IPS-NIHi11 (cell line): ENCODE data around the gene ULK3.
A peak's percentile ranks its signal among the peaks of the same experiment; 100 is the strongest.
"Not testable (repeated sequence)": the region's sequence is repeated elsewhere in the genome, so short reads cannot be mapped to it uniquely, and the experiment has no call there.

Source experiments
- DNase-seq: peaks from one replicate; pipeline ENCODE4 v3.0.0; 2012; ENCODE audit warnings: mixed read lengths, low spot score

The ULK3 gene

GRCh38 chr15:74842581-74843444 is at the start of gene ULK3:
ULK3 (minus strand) TSS chr15:74843156; CDS start chr15:74843105, 51 bp downstream.
- DNase-seq: peak; percentile 98

GRCh38 chr15:74892313-74892712 is 49.4 kb upstream of the ULK3 start:
- DNase-seq: no peak

GRCh38 chr15:74891469-74891868 is 48.5 kb upstream of the ULK3 start:
- DNase-seq: no peak

GRCh38 chr15:74890665-74890960 is 47.7 kb upstream of the ULK3 start:
- DNase-seq: no peak

GRCh38 chr15:74889883-74890664 is 47.1 kb upstream of the ULK3 start, which contains the start of gene MPI:
MPI (plus strand) TSS chr15:74890042; CDS start chr15:74890074, 32 bp downstream.
- DNase-seq: peak; percentile 99

- DNase-seq: peak; percentile 61
Measured at GRCh38 chr15:74889390-74889882, 46.5 kb upstream of the ULK3 start.

- no peak for DNase-seq
Measured at GRCh38 chr15:74888716-74889115, 45.8 kb upstream of the ULK3 start.

- not testable (repeated sequence) for DNase-seq
Measured at GRCh38 chr15:74887537-74888193, 44.7 kb upstream of the ULK3 start.

- no peak for DNase-seq
Measured at GRCh38 chr15:74885461-74885860, 42.5 kb upstream of the ULK3 start.

GRCh38 chr15:74884428-74885223 is 41.7 kb upstream of the ULK3 start:
- no peak for DNase-seq

- no peak for DNase-seq
Measured at GRCh38 chr15:74882528-74882927, 39.6 kb upstream of the ULK3 start.

GRCh38 chr15:74878273-74878672 is 35.3 kb upstream of the ULK3 start:
- no peak for DNase-seq

GRCh38 chr15:74873756-74874424 is 30.9 kb upstream of the ULK3 start:
- DNase-seq: no peak

- DNase-seq: peak; percentile 97
Measured at GRCh38 chr15:74873036-74873755, 30.2 kb upstream of the ULK3 start, which contains the start of gene SCAMP2. SCAMP2 (minus strand) TSS chr15:74873365; CDS start chr15:74873255, 110 bp downstream.

GRCh38 chr15:74872702-74873035 is 29.7 kb upstream of the ULK3 start:
- no peak for DNase-seq

GRCh38 chr15:74870436-74871215 is 27.7 kb upstream of the ULK3 start:
- DNase-seq: no peak

- no peak for DNase-seq
Measured at GRCh38 chr15:74869726-74870407, 26.9 kb upstream of the ULK3 start.

GRCh38 chr15:74869372-74869725 is 26.4 kb upstream of the ULK3 start:
- DNase-seq: no peak

- no peak for DNase-seq
Measured at GRCh38 chr15:74868059-74868458, 25.1 kb upstream of the ULK3 start.
